NOMO-1 treated with DMSO at 0.1 percent for 48 hours (cell line): Measurements from ENCODE around the gene SULT4A1.

Source experiments
- DNase-seq: peaks from one replicate; lab custom pipeline; 2025; ENCODE audit not compliant: unreplicated experiment; lab: John Stamatoyannopoulos, UW

Gene SULT4A1

DNA sequence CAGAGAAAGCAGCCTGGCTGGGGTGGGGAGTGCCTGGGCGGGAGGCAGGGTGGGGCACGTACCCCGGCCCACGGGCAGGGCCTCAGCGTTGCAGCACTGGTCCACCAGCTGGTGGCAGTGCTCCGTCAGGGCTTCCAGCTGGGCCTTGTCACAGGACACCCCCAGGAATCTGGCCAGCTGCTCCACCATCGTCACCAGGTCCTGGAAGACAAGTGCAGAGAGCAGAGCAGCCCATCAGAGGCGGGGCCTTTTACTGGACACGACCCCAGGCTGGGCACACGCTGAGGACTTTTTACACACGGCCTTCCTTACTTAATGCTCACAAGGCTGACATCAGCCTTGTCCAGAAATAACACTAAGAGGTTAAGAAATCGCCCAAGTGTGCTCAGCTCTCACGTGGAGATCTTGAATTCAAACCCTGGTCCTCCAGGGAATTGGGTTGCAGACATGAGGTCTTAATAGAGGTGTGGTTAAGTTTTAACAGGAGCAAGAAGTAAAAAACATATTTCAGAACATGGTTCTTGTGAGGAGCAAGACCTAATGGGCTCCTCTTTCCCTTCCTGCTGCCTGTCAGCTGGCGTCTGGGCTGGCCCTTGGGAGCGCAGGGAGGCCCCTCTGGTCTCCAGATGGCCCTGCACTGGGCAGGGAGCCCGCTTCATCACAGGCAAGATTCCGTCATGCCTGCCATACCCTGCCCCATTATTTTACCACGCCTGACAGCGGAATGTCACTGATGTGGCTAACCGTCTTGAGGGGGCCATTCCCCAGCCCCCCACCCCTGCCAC is 33.1 kb downstream of the SULT4A1 start:
- no peak for DNase-seq

GRCh38 chr22:43828725-43828997 is 33.7 kb downstream of the SULT4A1 start:
- no peak for DNase-seq

GRCh38 chr22:43827926-43828724 is 34.2 kb downstream of the SULT4A1 start:
- DNase-seq, result no peak

GRCh38 chr22:43827003-43827735 is 35.1 kb downstream of the SULT4A1 start:
- no peak for DNase-seq

DNA sequence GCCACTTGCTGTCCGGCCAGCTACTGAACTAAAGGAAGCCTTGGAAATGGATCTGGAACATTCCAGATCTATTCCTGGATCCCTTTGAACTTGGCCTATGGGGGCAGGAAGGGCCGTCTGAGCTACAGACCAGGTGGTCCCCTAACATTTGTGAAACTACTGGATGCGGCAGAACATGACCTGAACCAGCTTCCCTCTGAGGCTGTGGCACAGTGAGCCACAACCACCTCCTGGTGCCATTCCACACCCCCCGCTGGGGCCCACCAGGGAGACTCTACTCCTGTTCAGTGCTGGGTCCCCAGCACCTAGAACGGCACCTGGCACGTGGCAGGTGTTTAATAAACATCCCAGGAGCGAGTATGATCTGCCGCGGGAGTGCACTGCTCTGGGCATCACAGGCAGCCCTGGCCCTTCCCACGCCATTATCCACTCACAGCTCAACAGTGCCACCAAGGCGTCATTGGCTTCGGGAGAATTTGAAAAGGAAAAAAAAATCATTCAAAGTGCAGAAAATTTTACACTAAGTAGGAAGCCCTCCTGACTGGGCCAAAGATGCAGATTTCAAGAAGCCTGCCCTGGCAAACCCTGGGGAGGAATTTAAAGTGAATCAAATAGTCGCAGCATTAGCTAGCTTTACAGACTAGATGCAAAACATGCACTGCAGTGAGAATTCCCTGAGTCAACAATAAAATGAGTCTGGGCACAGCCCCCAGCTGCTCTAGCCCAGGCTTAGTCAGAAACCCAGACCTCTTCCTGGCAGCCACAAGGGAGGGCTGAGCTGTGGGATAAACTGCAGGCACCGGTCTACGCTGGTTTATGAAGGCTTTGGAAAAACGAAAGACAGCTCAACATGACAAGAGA is 35.9 kb downstream of the SULT4A1 start:
- DNase-seq, result no peak

DNA sequence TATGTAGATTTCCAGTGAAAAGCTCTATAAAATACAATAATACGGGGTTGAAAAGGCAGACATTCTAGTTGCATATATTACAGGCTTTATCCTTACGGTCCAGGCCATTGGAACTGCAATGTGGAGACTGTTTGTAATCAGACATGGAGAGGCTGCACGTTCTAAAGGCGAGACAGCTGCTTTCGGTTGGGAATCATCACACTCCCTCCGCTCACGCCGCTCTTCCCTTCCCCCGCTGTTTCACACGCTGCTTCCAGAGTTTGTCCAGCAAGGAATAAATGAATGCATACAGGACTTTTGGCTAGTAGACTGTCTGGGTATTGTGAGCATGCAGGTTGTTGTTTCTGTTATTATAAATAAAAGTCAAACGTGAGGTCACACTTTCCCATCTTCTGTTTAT is 36.7 kb downstream of the SULT4A1 start:
- no peak for DNase-seq

- no peak for DNase-seq
Observed at GRCh38 chr22:43824724-43825420, 37.4 kb downstream of the SULT4A1 start.

GRCh38 chr22:43823911-43824665 is 38.2 kb downstream of the SULT4A1 start:
- no peak for DNase-seq

DNA sequence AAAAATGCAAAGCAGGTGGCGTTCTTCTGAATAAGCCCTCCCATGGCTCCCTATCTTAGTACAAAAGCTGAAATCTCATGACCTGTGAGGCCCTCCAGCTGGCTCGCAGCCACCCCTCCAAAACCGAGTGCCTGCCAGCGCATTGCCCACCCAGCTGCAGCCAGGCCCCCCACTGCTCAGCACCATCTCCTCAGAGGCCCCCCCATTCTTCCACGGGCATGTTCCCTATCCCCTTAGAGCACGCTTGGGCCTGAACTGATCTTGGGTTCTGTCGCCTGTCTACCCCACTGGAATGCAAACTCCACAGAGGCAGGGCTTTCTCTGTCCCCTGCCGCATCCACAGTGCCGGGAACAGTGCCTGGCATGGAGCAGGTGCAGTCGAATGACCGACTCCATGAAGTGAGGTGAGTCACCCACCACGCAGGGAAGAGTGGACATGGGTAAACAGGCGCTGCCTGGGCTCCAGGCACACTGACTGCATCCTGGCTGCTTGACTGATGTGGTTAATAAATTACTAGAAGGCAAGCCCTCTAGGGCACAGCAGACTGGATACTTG is 38.9 kb downstream of the SULT4A1 start:
- DNase-seq, result no peak

GRCh38 chr22:43821606-43822425 is 40.5 kb downstream of the SULT4A1 start:
- no peak for DNase-seq

- no peak for DNase-seq
Observed at GRCh38 chr22:43820651-43821305, 41.5 kb downstream of the SULT4A1 start.

DNA sequence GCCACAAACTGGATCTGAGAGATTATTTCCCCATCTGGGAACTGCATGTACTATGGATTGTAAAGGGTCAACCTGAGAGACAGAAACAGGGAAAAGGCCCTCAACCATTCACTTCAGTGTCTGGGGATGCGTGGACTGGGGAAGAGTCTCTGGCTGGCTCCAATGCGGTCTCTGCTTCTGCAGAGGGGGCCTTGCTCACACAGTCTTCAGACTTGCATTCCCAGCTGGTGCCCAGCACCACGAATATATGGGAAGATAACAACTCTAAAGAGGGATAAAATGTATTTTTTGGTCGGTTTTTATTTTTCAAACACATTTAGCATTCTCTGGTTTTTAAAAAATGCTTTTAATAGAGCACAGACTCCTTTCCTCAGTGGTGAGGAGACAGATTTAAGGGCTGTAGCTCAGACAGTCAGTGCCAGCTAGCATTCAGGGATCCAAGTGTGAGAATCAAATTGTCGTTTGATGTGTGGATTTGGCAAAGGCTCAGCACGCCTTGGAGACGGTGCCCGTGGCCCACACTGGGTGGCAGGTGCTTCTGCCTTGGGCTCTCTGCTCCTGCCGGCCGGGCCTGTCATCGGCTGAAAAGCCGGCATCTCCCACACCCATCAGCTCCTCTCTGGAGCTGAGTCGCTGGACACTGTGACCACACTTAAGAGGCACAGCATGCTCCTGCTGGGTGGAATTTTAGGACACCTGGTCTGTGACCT is 42.2 kb downstream of the SULT4A1 start:
- no peak for DNase-seq

DNA sequence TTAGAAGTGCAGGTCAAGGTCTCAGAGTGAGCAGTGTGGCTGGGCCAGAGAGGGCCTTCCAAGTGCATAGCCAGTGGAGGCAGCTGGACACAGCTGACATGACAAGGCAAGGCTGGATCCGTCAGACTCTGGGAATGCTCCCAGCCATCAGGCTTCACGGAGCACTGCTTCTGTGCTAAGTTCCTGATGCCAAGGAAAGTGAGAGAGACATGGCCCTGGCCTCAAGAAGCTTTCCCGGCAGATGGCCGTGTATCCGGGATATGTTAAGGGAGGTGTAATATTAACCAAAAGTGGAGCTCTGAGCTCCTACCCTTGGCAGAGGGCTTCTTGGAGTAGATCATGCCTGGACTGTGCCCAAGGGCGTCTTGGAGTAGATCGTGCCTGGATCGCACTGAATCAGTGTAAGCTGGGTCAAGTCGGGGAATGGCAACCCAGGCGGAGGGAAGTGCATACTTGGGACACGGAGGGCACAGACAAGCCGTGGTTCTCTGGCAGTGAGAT is 42.8 kb downstream of the SULT4A1 start:
- no peak for DNase-seq

GRCh38 chr22:43818981-43819380 is 43.3 kb downstream of the SULT4A1 start:
- no peak for DNase-seq

- DNase-seq, result no peak
Observed at GRCh38 chr22:43817402-43817801, 44.9 kb downstream of the SULT4A1 start.

- no peak for DNase-seq
Observed at GRCh38 chr22:43814264-43814663, 48.0 kb downstream of the SULT4A1 start.

DNA sequence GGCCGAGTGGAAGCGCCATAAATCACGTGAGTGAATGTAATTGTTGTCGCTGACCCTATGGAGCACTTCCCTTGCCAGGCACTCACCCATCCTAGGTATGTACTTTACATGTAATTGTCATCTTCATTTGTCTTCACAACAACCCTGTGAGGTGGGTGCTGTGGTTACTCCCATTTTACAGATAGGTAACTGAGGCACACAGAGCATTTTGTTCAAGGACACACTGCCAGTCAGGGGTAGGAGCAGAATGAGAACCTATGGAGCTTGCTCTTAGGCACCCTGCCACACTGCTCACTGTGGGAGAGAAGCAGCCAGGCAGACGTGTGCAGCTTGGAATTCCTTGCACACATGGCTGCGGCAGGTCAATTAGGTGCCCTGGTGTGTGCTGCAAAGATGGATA is 49.4 kb downstream of the SULT4A1 start:
- DNase-seq, result no peak
